DOHH2 (cell line): Measurements from ENCODE around the gene EPHA10.

Source experiments
- CTCF ChIP-seq: fragments of 200-600 bp; sonication (generic); IDR thresholded peaks from one replicate; pipeline ENCODE4 v1.5.1; 2014; ENCODE audit warnings: antibody characterized with exemption, mild to moderate bottlenecking, low read depth, low read length; ENCODE audit not compliant: poor library complexity, severe bottlenecking
- EZH2phosphoT487 ChIP-seq: fragments of 200-600 bp; sonication (generic); IDR thresholded peaks from 2 replicates; pipeline ENCODE4 v1.6.1; 2017; ENCODE audit warnings: borderline replicate concordance, mild to moderate bottlenecking, antibody characterized with exemption, low read length, moderate library complexity, mixed read lengths

GRCh38 chr1:37721565-37721964 lies 43.4 kb downstream of the EPHA10 start:
- no peak for TF ChIP-seq CTCF
- TF ChIP-seq EZH2phosphoT487: no peak
